HCT116 (cell line): ENCODE results near the gene FAM53A. TPM values are rescaled to one million over a fixed set of nuclear protein-coding genes. Genes with fewer than 3 reads are reported as not detected.
A peak's percentile ranks its signal among the peaks of the same experiment; 100 is the strongest.

Source experiments
- ATAC-seq: fragments of 200-7000 bp; cut with Tn5 transposase; 2 replicates; pipeline ENCODE4 v1.9.1; 2020; ENCODE audit warnings: mild to moderate bottlenecking, moderate library complexity
- BruUV-seq: library from RNA; stranded (reverse); fragments of 400-500 nt; replicated peaks from 2 replicates; lab custom pipeline; 2021; lab: Mats Ljungman, UMichigan
- CTCF ChIA-PET: fragments of 300-600 bp; sonication (Branson Sonifier 250); formaldehyde crosslinking; loops from one replicate; lab custom pipeline; 2021; ENCODE audit warnings: antibody characterized with exemption; lab: Charles Lee
- POLR2A ChIA-PET: fragments of 300-600, 350-600 bp; sonication (Branson Sonifier 250); formaldehyde crosslinking; loops from one replicate; lab custom pipeline; 2021; ENCODE audit warnings: antibody characterized with exemption; lab: Charles Lee
- RAD21 ChIA-PET, 2 experiments: fragments of 300-600 bp; sonication (Branson Sonifier 250); formaldehyde crosslinking; loops; one replicate each; lab custom pipeline; 2023; ENCODE audit warnings: low total read pairs in 2 of 2; ENCODE audit not compliant: uncharacterized antibody in 2 of 2, unreplicated experiment in 2 of 2, low non-redundant PET in 1 of 2; lab: Charles Lee
- DNase-seq: peaks from one replicate; pipeline ENCODE4 v3.0.0-alpha.2; 2010; ENCODE audit warnings: low read depth, low spot score
- H2AFZ ChIP-seq: fragments of 200-600 bp; shearing (Covaris generic), sonication (generic); 2 replicates; pipeline ENCODE4 v1.6.1; 2017; ENCODE audit warnings: low read depth, mixed run types, mixed read lengths, antibody characterized with exemption, low read length; ENCODE audit not compliant: poor library complexity, severe bottlenecking
- H3K27ac ChIP-seq: 2 replicates; pipeline ENCODE4 v1.5.1; 2012; ENCODE audit warnings: low read depth, low read length
- H3K27me3 ChIP-seq: fragments of 200-600 bp; sonication (generic); 2 replicates; pipeline ENCODE4 v1.6.1; 2016; ENCODE audit warnings: mixed run types, low read length, mixed read lengths; ENCODE audit not compliant: insufficient read depth
- H3K36me3 ChIP-seq, 2 experiments: fragments of 200-500 bp in 1 of 2; fragments of 200-600 bp in 1 of 2; sonication (Bioruptor generic) in 1 of 2; sonication (generic) in 1 of 2; 2 replicates each; pipeline versions ENCODE4 v1.5.1 to v1.6.1; 2014 to 2016; ENCODE audit warnings: low read length in 2 of 2, inconsistent platforms in 1 of 2, mixed read lengths in 1 of 2, mixed run types in 1 of 2; ENCODE audit not compliant: insufficient read depth in 2 of 2, control insufficient read depth in 1 of 2
- H3K4me1 ChIP-seq, 2 experiments: fragments of 200-600 bp in 1 of 2; sonication (generic) in 1 of 2; 2 replicates each; pipeline versions ENCODE4 v1.5.1 to v1.6.1; 2012 to 2017; ENCODE audit warnings: low read length in 2 of 2, inconsistent platforms in 1 of 2, mild to moderate bottlenecking in 1 of 2, mixed read lengths in 1 of 2, mixed run types in 1 of 2, moderate library complexity in 1 of 2; ENCODE audit not compliant: insufficient read depth in 2 of 2, control insufficient read depth in 1 of 2
- H3K4me2 ChIP-seq: fragments of 200-600 bp; sonication (generic); 2 replicates; pipeline ENCODE4 v1.6.1; 2017; ENCODE audit warnings: mixed run types, low read length, mixed read lengths
- H3K4me3 ChIP-seq, 2 experiments: fragments of 200-600 bp in 1 of 2; sonication (generic) in 1 of 2; replicated peaks in 1 of 2; 2 replicates each; pipeline ENCODE4 v1.5.1; 2011 to 2016; ENCODE audit warnings: low read length in 2 of 2, control low read depth in 1 of 2, low read depth in 1 of 2, mild to moderate bottlenecking in 1 of 2, mixed read lengths in 1 of 2, mixed run types in 1 of 2
- H3K79me2 ChIP-seq: fragments of 200-600 bp; sonication (generic); 2 replicates; pipeline ENCODE4 v1.6.1; 2017; ENCODE audit warnings: mild to moderate bottlenecking, mixed run types, low read length, moderate library complexity, mixed read lengths; ENCODE audit not compliant: insufficient read depth
- H3K9ac ChIP-seq: fragments of 200-600 bp; sonication (generic); 2 replicates; pipeline ENCODE4 v1.6.1; 2016; ENCODE audit warnings: low read length, mixed read lengths
- H3K9me2 ChIP-seq: fragments of 200-600 bp; sonication (generic), shearing (Covaris generic); 2 replicates; pipeline ENCODE4 v1.6.1; 2017; ENCODE audit warnings: mixed run types, mild to moderate bottlenecking, moderate library complexity; ENCODE audit not compliant: insufficient read depth
- H3K9me3 ChIP-seq, 2 experiments: fragments of 200-500 bp in 1 of 2; fragments of 200-600 bp in 1 of 2; sonication (Bioruptor generic) in 1 of 2; sonication (generic) in 1 of 2; 2 replicates each; pipeline ENCODE4 v1.6.1; 2014 to 2017; ENCODE audit warnings: low read length in 2 of 2, mixed read lengths in 2 of 2, inconsistent platforms in 1 of 2, low read depth in 1 of 2, mild to moderate bottlenecking in 1 of 2, mixed run types in 1 of 2, moderate library complexity in 1 of 2; ENCODE audit not compliant: control insufficient read depth in 1 of 2, insufficient read depth in 1 of 2
- H4K20me1 ChIP-seq: fragments of 200-600 bp; sonication (generic), shearing (Covaris generic); 2 replicates; pipeline ENCODE4 v1.6.1; 2017; ENCODE audit warnings: mixed run types, mild to moderate bottlenecking, moderate library complexity; ENCODE audit not compliant: insufficient read depth
- ATF3 ChIP-seq: IDR thresholded peaks from 2 replicates; pipeline ENCODE4 v1.6.1; 2012
- CEBPB ChIP-seq: IDR thresholded peaks from 2 replicates; pipeline ENCODE4 v1.6.1; 2012; ENCODE audit warnings: low read depth
- CTCF ChIP-seq, 3 experiments: fragments of 200-600 bp in 1 of 3; sonication (generic) in 1 of 3; IDR thresholded peaks in 2 of 3; conservative IDR thresholded peaks in 1 of 3; 2 replicates each; pipeline ENCODE4 v1.5.1; 2012 to 2017; ENCODE audit warnings: low read depth in 2 of 3, low read length in 2 of 3, antibody characterized with exemption in 1 of 3, borderline replicate concordance in 1 of 3, control low read depth in 1 of 3, mild to moderate bottlenecking in 1 of 3, mixed read lengths in 1 of 3, mixed run types in 1 of 3, moderate library complexity in 1 of 3; ENCODE audit not compliant: insufficient read depth in 1 of 3
- EGR1 ChIP-seq: IDR thresholded peaks from 2 replicates; pipeline ENCODE4 v1.6.1; 2012; ENCODE audit warnings: low read depth
- EZH2 ChIP-seq: fragments of 200-600 bp; sonication (generic); IDR thresholded peaks from 2 replicates; pipeline ENCODE4 v1.6.1; 2017; ENCODE audit warnings: antibody characterized with exemption, mixed run types
- MAX ChIP-seq: IDR thresholded peaks from 2 replicates; pipeline ENCODE4 v1.6.1; 2012
- SP1 ChIP-seq: IDR thresholded peaks from 2 replicates; pipeline ENCODE4 v1.6.1; 2012; ENCODE audit warnings: low read depth
- SRF ChIP-seq: IDR thresholded peaks from 2 replicates; pipeline ENCODE4 v1.6.1; 2012; ENCODE audit warnings: low read depth
- ZBTB33 ChIP-seq: IDR thresholded peaks from 2 replicates; pipeline ENCODE4 v1.6.1; 2011; ENCODE audit warnings: mild to moderate bottlenecking, low read length, moderate library complexity; ENCODE audit not compliant: insufficient replicate concordance; ENCODE audit errors: extremely low read depth
- intact Hi-C: fragments of 100-400 bp; cut with micrococcal nuclease; formaldehyde crosslinking; loops from 2 replicates; pipeline ENCODE4 v1.10.0; 2022
- total RNA-seq: library from RNA; stranded (reverse); gene quantifications from one replicate; pipeline ENCODE4 v1.2.1, GENCODE V29; 2021; ENCODE audit not compliant: unreplicated experiment

The FAM53A gene
- total RNA-seq, 1 experiment from 2014 or later: 1.1 TPM

- CTCF ChIA-PET: no interaction called here
- Histone ChIP-seq H3K4me2 (no peak overlapping the region), H3K9ac (no peak overlapping the region)
- no peak for DNase-seq
- no peak for ATAC-seq
- intact Hi-C loops: no loop called here
- TF ChIP-seq ZBTB33 (no peak), CEBPB (no peak), SRF (no peak), CTCF (IDR thresholded peaks at IDR 0.05 in 2 of 3, conservative IDR thresholded peaks at IDR 0.05 in 1 of 3; ENCODE audit: borderline replicate concordance in 1 of 3, insufficient read depth in 1 of 3, low read depth in 2 of 3, low read length in 2 of 3) (no peak), EZH2 (no peak), SP1 (no peak), ATF3 (no peak), MAX (no peak), EGR1 (no peak)
- TF ChIP-seq, all 23 proteins: peak for 0
- no peaks in the 10 kb centered on the region for H3K9me3 ChIP-seq
- H3K36me3 ChIP-seq: no peaks in the 10 kb centered on the region
- BruUV-seq: no TSS peak
- no peak overlapping the region for H2AFZ ChIP-seq
- no peaks in the 10 kb centered on the region for H4K20me1 ChIP-seq
- H3K27ac ChIP-seq: peak overlapping the region; percentile 26; the same call in 1 of the 2 replicates
- ChIA-PET RAD21 (no interaction called here), POLR2A (no interaction called here)
- H3K4me3 ChIP-seq: no peak overlapping the region
- no peaks in the 10 kb centered on the region for H3K9me2 ChIP-seq
- no peaks in the 10 kb centered on the region for H3K79me2 ChIP-seq
- H3K4me1 ChIP-seq: no peaks in the 10 kb centered on the region
- H3K27me3 ChIP-seq: no peaks in the 10 kb centered on the region
Measured at GRCh38 chr4:1625600-1626138, 58.4 kb downstream of the FAM53A start.
